CD4-positive, alpha-beta T cell treated with Interleukin-10 for 1 hour (primary cell): ENCODE data around the gene MMP28.
A peak's percentile ranks its signal among the peaks of the same experiment; 100 is the strongest.

Experiments used
- DNase-seq: peaks from one replicate; pipeline ENCODE4 v3.0.0-alpha.2; 2020

Gene MMP28

GRCh38 chr17:35742496-35742895, 52.9 kb downstream of the MMP28 start:
- no peak for DNase-seq

GRCh38 chr17:35740997-35741931, 54.2 kb downstream of the MMP28 start:
- DNase-seq: no peak

- no peak for DNase-seq
These were observed 55.2 kb downstream of the MMP28 start for GRCh38 chr17:35740216-35740615.

- DNase-seq: no peak
These were observed 56.8 kb downstream of the MMP28 start for GRCh38 chr17:35738519-35739133.

- no peak for DNase-seq
These were observed 59.2 kb downstream of the MMP28 start for GRCh38 chr17:35736236-35736635.

GRCh38 chr17:35735036-35735805, 60.2 kb downstream of the MMP28 start:
- DNase-seq: no peak

GRCh38 chr17:35734396-35734795, 61.0 kb downstream of the MMP28 start:
- no peak for DNase-seq

- no peak for DNase-seq
These were observed 62.1 kb downstream of the MMP28 start for GRCh38 chr17:35733366-35733765.

- DNase-seq: no peak
These were observed 62.7 kb downstream of the MMP28 start for GRCh38 chr17:35732806-35733136.

GRCh38 chr17:35731917-35732805, 63.3 kb downstream of the MMP28 start:
- no peak for DNase-seq

GRCh38 chr17:35731239-35731916, 64.1 kb downstream of the MMP28 start, which contains the start of gene RASL10B:
TSS of gene RASL10B (plus strand) at chr17:35731639. CDS start at chr17:35735185, 3,546 bp downstream.
- DNase-seq: peak; percentile 37

GRCh38 chr17:35730400-35731005, 64.9 kb downstream of the MMP28 start:
- no peak for DNase-seq

- DNase-seq: no peak
These were observed 66.0 kb downstream of the MMP28 start for GRCh38 chr17:35729405-35729833.

GRCh38 chr17:35728551-35728950, 66.9 kb downstream of the MMP28 start:
- no peak for DNase-seq

- DNase-seq: no peak
These were observed 67.8 kb downstream of the MMP28 start for GRCh38 chr17:35727635-35728034.

- DNase-seq: no peak
These were observed 68.4 kb downstream of the MMP28 start for GRCh38 chr17:35726953-35727460.

GRCh38 chr17:35726127-35726952, 69.1 kb downstream of the MMP28 start:
- no peak for DNase-seq

GRCh38 chr17:35725802-35726126, 69.7 kb downstream of the MMP28 start:
- DNase-seq: no peak

GRCh38 chr17:35725058-35725457, 70.4 kb downstream of the MMP28 start:
- no peak for DNase-seq

GRCh38 chr17:35723735-35724134, 71.7 kb downstream of the MMP28 start:
- DNase-seq: no peak
